BE2C (cell line): ENCODE results near the gene DKK3.

ENCODE experiments used
- DNase-seq: peaks from one replicate; pipeline ENCODE4 v3.0.0-alpha.2; 2020
- H3K27me3 ChIP-seq: fragments of 250-450 bp; sonication (Bioruptor Pico); 2 replicates; pipeline ENCODE4 v1.5.1; 2020; ENCODE audit warnings: mild to moderate bottlenecking
- H3K36me3 ChIP-seq: fragments of 250-450 bp; sonication (Bioruptor Pico); 2 replicates; pipeline ENCODE4 v1.5.1; 2020; ENCODE audit warnings: mild to moderate bottlenecking
- H3K4me1 ChIP-seq: fragments of 250-450 bp; sonication (Bioruptor Pico); 2 replicates; pipeline ENCODE4 v1.5.1; 2020
- H3K4me3 ChIP-seq: 2 replicates; pipeline ENCODE4 v1.5.1; 2011; ENCODE audit warnings: low read depth, low read length
- H3K9me3 ChIP-seq: fragments of 250-450 bp; sonication (Bioruptor Pico); 2 replicates; pipeline ENCODE4 v1.5.1; 2020
- TF ChIP-seq, protein P1 (sequence below): IDR thresholded peaks from 2 replicates; pipeline ENCODE4 v1.5.1; 2012; ENCODE audit warnings: mild to moderate bottlenecking, low read depth, low read length

Gene DKK3

GRCh38 chr11:11985954-11986949 is 22.2 kb downstream of the DKK3 start:
- H3K36me3 ChIP-seq, result no peaks in the 10 kb centered on the region
- TF ChIP-seq, protein P1, sequence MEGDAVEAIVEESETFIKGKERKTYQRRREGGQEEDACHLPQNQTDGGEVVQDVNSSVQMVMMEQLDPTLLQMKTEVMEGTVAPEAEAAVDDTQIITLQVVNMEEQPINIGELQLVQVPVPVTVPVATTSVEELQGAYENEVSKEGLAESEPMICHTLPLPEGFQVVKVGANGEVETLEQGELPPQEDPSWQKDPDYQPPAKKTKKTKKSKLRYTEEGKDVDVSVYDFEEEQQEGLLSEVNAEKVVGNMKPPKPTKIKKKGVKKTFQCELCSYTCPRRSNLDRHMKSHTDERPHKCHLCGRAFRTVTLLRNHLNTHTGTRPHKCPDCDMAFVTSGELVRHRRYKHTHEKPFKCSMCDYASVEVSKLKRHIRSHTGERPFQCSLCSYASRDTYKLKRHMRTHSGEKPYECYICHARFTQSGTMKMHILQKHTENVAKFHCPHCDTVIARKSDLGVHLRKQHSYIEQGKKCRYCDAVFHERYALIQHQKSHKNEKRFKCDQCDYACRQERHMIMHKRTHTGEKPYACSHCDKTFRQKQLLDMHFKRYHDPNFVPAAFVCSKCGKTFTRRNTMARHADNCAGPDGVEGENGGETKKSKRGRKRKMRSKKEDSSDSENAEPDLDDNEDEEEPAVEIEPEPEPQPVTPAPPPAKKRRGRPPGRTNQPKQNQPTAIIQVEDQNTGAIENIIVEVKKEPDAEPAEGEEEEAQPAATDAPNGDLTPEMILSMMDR, result no peak
- no peaks in the 10 kb centered on the region for H3K9me3 ChIP-seq
- no peak for DNase-seq
- H3K4me1 ChIP-seq, result no peaks in the 10 kb centered on the region
- H3K4me3 ChIP-seq, result no peak overlapping the region
- H3K27me3 ChIP-seq, result no peaks in the 10 kb centered on the region

GRCh38 chr11:11985016-11985715 is 23.3 kb downstream of the DKK3 start:
- H3K27me3 ChIP-seq, result no peaks in the 10 kb centered on the region
- H3K36me3 ChIP-seq, result no peaks in the 10 kb centered on the region
- TF ChIP-seq, protein P1, result no peak
- H3K4me3 ChIP-seq, result no peak overlapping the region
- H3K9me3 ChIP-seq, result no peaks in the 10 kb centered on the region
- peaks cover 9% of the 10 kb centered on the region for H3K4me1 ChIP-seq
- no peak for DNase-seq

GRCh38 chr11:11984563-11984962 is 23.9 kb downstream of the DKK3 start:
- Histone ChIP-seq H3K27me3 (no peaks in the 10 kb centered on the region), H3K4me3 (no peak overlapping the region), H3K36me3 (no peaks in the 10 kb centered on the region), H3K4me1 (peaks cover 15% of the 10 kb centered on the region), H3K9me3 (no peaks in the 10 kb centered on the region)
- TF ChIP-seq, protein P1, result no peak
- DNase-seq, result no peak

DNA sequence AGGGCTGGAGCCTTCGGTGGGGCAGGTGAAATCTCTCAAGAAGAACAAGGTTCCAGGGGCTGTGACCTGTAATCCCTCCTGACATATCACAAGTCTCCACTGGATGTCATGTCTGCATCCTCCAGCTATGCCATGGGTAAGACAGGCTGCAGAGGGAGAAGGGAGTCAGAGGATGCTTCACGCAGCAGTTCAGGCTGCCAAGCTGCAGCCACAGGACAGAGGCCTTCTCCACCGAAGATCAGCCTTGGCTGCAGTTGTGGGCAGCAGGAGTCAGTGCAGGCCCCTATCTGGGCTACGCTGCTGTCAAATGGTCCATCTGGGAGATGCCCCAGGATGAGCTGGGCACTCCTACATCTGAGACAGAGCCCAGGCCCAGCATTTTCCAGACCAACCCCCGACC is 25.0 kb downstream of the DKK3 start:
- H3K4me1 ChIP-seq, result peaks cover 23% of the 10 kb centered on the region
- H3K4me3 ChIP-seq, result no peak overlapping the region
- TF ChIP-seq, protein P1, result no peak
- no peaks in the 10 kb centered on the region for H3K27me3 ChIP-seq
- H3K36me3 ChIP-seq, result no peaks in the 10 kb centered on the region
- no peaks in the 10 kb centered on the region for H3K9me3 ChIP-seq
- no peak for DNase-seq

DNA sequence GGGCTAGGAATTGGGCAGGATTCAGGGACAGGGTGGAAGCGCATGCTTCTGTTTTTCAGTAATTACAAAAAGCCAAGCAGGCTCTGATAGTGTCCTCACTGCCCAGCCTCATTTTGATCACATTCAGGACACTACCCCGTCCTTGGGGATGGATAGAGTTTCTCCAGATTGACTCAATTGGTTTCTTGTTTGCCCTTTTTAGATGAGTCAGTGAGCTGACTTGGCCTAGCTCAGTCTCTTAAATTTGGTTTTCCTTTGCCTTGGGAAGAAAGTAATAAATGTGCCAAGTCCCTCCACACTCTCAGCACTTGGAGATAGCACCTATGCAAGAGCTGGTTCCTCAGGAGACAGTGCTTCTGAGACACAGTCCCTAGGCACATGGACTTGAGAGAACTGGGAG is 25.5 kb downstream of the DKK3 start:
- Histone ChIP-seq H3K4me3 (no peak overlapping the region), H3K27me3 (no peaks in the 10 kb centered on the region), H3K4me1 (peaks cover 27% of the 10 kb centered on the region), H3K9me3 (no peaks in the 10 kb centered on the region), H3K36me3 (no peaks in the 10 kb centered on the region)
- no peak for DNase-seq
- TF ChIP-seq, protein P1, result no peak

DNA sequence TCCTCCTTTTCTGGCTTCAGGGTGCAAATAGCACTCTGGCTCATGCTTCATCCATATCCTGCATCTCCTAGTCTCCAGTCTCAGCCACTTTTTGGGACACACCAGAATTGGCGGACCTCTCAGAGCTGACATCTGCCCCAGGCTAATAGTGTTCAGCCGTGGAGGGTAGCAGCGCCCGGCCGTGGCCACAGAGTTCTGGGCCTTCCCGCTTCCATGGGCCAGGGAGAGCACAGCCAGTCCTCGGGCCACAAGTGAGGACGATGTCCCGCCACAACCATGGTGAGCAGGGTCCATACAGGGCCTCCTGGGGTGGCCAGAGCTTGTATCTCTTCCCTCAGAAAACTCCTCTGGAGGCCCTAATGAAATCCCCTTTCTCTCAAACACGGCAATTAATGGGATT is 26.0 kb downstream of the DKK3 start:
- Histone ChIP-seq H3K4me1 (peaks cover 30% of the 10 kb centered on the region), H3K36me3 (no peaks in the 10 kb centered on the region), H3K4me3 (no peak overlapping the region), H3K27me3 (no peaks in the 10 kb centered on the region), H3K9me3 (no peaks in the 10 kb centered on the region)
- TF ChIP-seq, protein P1, result no peak
- DNase-seq, result no peak
